Brain pericyte (primary cell): Measurements from ENCODE around the gene ADAMTSL2.

Experiments
- DNase-seq: peaks from one replicate; pipeline ENCODE4 v3.0.0-alpha.2; 2012; ENCODE audit warnings: low read depth, low spot score

Gene ADAMTSL2

DNA sequence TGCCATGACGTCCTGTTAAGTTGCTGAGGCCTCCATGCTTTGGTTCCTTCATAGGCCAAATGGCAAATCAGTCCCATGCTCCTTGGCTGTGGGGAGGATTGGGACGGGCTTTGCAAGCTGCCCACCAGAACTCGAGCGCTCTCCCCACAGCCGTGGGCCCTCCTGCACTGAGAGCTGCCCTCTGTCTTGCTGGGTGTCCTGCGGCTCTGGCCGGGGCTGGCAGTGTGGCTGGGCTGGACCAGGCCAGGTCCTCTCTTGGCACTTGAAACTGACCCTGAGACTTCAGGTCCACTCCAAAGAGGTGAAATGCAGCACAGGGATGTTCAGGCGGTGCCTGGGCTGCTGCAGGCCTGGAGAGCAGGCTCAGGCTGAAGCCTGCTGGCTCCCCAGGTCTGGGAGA, 16.8 kb upstream of the ADAMTSL2 start:
- no peak for DNase-seq

DNA sequence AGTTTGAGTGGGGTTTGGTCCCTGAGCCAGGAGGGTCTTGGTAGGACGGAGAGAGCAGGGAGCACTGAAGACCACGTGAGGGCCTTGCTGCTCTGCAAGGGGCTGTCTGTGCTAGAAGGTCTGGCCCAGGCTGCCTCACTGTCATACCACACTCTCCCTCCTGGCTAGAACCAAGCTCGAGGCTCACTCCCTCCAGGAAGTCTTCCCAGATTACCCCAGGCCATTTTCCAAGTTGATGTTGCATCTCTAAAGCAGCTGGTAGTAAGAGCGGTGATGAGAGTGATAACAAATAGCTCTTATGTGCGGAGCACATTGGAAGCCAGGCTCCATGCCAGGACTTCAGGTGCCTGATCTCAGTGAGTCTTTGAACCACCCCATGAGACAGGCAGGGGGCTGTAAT, 16.3 kb upstream of the ADAMTSL2 start:
- no peak for DNase-seq

- DNase-seq = no peak
Measured at GRCh38 chr9:133518706-133519449, 15.6 kb upstream of the ADAMTSL2 start.

DNA sequence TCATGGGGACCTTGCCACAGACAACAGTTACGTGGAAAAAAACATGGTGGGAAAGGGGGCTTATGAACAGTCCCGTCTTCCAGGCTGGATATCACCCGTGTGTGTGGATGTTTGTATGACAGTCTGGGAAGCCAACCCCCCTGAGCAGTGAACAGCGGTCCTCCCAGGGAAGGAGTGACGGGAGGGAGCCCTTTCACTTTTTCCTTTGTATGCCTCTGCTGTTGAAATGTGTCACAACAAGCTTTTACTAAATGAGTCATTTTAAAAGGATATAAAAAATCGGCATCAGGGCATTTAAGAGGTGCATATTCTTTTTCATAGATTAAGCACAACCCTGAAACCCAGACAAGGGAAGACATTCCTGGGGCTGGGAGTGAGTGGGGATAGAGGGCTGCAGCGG, 14.8 kb upstream of the ADAMTSL2 start:
- no peak for DNase-seq

- DNase-seq = no peak
Measured at GRCh38 chr9:133520121-133520835, 14.2 kb upstream of the ADAMTSL2 start.

DNA sequence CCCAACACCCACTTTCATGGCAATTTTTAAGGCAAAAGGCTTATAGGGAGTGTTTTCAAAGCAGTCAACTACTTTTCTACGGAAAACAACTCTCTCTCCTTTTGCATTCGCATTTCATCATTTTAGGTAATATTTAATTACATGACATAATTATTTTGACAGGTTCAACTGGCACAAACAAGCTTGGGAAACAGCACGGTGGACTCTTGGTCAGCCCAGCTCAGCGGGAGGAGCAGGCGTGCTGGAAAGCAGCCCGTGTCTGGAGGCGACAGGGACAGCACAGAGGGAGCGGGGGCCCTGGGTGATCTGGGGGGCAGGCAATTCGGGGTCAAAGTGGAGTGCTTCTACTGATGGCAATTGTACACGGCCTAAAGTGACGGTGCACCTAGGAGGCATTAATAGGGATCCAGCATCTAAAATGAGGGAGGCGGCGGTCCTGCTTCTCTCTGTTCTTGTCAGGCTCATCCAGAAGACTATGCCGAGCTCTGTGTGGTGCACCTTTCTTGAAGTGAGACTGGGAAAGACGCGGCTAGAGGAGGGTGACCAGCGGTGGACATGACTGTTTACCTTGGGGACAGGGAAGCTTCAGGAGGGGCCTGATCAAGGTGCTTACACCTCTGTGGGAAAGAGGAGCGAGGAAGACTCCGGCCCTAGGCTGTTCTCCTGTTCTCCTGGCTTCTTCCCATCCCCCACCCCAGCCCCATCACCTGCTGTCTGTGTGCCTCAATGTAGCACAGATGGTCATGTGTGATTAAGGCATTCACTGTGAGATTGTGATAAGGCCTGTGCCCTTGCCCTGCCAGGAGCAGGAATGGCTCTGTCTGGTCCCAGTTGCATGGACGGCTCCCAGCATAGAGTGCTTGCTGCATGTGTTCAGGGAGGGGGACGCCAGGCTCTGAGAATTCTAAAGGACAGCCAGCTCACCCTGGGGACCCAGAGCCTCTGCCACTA, 13.1 kb upstream of the ADAMTSL2 start:
- DNase-seq = no peak

- no peak for DNase-seq
Measured at GRCh38 chr9:133522073-133522910, 12.2 kb upstream of the ADAMTSL2 start.

GRCh38 chr9:133523106-133523505, 11.4 kb upstream of the ADAMTSL2 start:
- no peak for DNase-seq

GRCh38 chr9:133524146-133524545, 10.4 kb upstream of the ADAMTSL2 start:
- DNase-seq = no peak

GRCh38 chr9:133524679-133525228, 9.8 kb upstream of the ADAMTSL2 start, which contains the start of gene MYMK:
Gene MYMK (minus strand): TSS chr9:133524959. CDS start chr9:133524844, 115 bp downstream.
- no peak for DNase-seq

DNA sequence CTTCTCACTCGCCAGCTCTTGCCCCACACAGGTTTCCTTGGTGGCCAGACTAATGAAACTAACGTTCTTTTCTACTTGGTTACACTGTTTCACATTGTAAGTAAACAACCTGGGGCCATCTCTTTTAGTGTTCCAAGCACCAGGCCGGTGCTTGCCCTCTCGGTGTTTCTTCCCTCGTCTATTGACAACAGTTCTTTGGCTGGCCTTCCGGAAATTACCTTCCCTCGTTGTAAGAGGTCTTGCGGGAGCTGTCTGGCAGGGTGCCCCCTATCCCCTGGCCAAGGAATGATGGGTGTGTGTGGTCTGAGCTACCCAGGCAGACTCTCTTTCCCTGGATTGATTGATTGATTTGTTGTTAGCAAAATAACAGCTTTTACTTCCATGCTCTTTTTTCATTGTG, 8.8 kb upstream of the ADAMTSL2 start:
- no peak for DNase-seq

- no peak for DNase-seq
Measured at GRCh38 chr9:133526721-133527321, 7.7 kb upstream of the ADAMTSL2 start.

DNA sequence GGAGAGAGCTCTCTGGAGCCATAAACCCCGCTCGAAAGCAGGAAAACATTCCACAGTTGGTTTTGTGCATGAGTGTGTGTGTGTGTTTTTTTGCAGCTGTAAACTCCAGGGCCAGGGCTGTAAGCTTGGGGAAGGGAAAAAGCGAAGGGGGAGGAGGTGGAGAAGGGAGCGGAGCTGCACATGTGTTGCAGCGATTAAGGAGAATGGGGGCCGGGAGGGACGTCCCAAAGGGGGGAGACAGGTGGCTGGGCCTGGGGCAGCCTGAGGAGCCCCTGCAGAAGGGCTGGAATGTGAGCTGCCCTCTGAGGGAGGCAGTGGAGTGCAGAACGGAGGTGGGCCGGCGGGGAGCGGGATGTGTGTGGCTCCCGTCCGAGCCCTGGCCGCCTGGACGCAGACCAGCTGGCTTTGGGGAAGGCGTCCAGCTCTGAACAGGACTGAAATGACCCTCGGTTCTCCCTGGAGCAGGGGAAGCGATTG, 7.0 kb upstream of the ADAMTSL2 start:
- no peak for DNase-seq

GRCh38 chr9:133528001-133528875, 6.3 kb upstream of the ADAMTSL2 start:
- no peak for DNase-seq

GRCh38 chr9:133528876-133529241, 5.6 kb upstream of the ADAMTSL2 start:
- no peak for DNase-seq

- no peak for DNase-seq
Measured at GRCh38 chr9:133529457-133529856, 5.0 kb upstream of the ADAMTSL2 start.

- DNase-seq = no peak
Measured at GRCh38 chr9:133529874-133530273, 4.6 kb upstream of the ADAMTSL2 start.

GRCh38 chr9:133531293-133531692, 3.2 kb upstream of the ADAMTSL2 start:
- no peak for DNase-seq

DNA sequence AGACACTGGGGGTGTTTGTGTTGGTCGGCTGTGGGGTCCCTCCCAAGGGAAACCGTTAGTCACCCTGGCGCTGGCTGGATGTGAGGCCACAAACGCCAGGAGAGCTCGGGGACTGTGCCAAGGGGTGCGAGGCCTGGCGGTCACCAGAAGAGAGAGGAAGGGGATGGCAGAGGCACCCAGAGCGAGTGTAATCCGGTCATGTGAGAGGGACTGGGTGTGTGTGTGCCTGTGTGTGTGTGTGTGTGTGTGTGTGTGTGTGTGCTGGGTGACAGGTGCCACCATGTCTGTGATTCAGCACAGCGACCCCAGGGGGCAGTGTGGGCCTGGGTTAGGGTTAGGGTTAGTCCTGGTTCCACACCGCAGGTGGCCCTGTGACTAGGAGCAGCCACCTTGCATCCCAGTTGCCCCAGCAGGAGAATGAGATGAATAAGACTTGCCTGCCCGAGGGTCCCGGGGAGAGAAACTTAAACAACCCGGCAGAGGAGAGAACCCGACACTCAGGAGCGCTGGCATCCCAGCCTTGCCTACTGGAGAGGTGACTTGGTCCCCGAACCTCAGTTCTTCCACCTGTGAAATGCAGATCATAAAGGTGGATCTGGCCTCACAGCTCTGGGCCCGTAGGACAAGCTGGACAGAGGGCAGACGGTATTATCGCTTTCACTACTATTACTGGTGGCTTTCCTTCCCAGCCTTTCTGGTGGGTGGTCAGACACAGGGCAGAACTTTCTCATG, 1.4 kb upstream of the ADAMTSL2 start:
- DNase-seq = no peak
